GM18505 (cell line): ENCODE results near the gene KCNMA1.

ENCODE experiments used
- ATAC-seq: cut with Tn5 transposase; IDR thresholded peaks from one replicate; pipeline ENCODE4 v1.9.1; 2021; ENCODE audit not compliant: unreplicated experiment
- POLR2A ChIP-seq: IDR thresholded peaks from 4 replicates; pipeline ENCODE4 v1.6.1; 2011; ENCODE audit warnings: borderline replicate concordance; ENCODE audit not compliant: insufficient read depth, insufficient read length; ENCODE audit errors: extremely low read depth

The KCNMA1 gene

GRCh38 chr10:77571490-77571889, 66.1 kb downstream of the KCNMA1 start:
- no peak for ATAC-seq
- no peak for TF ChIP-seq POLR2A

DNA sequence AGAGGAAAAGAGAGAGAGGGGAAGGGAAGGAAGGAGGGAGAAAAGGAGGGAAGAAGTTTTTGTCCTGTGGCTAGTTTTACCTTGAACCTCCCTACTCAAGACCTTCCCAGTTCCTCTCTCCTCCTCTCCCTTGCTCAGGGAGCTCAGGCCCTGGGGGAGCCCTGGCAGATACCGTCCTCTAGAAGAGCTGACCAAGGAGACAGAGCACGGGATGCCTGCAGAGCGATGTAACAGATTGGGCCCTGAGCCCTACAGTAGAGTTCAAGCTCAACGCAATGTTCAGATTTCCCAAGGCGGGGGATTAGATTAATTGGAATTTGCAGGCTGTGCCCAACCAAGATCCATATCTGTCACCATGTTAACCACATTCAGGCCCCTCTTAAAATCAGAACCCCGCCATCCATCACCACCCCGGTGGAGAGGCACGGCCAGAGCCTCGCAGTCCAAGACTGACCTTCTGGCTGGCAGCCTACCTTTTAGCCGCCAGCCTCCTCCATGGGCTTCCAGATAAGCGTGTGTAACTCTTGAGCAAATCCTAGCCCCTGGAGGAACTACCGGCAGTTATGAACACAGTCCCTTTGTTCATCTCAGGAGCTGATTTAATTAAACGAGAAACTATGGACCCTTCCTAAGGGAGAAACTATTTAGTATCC, 70.6 kb downstream of the KCNMA1 start:
- no peak for ATAC-seq
- no peak for TF ChIP-seq POLR2A

DNA sequence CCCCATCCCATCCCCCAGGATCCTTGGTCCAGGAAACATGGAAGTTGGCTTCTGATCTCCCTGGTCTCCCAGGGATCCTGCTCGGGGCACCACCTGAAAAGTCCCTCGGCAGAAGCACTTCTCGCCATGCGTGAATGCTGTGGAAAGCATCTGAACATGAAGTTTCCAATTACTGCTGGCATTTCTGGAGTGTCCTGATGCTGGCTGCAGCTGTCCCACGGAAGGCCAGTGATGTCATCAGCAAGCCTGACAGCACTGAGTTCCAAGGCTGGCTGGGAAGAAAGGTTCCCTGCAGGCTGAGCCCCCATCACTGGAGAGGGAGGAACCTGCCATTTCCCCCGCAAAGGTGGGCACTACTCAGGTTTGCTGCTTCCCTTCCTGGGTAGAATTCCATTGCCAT, 71.4 kb downstream of the KCNMA1 start:
- no peak for TF ChIP-seq POLR2A
- ATAC-seq = no peak

DNA sequence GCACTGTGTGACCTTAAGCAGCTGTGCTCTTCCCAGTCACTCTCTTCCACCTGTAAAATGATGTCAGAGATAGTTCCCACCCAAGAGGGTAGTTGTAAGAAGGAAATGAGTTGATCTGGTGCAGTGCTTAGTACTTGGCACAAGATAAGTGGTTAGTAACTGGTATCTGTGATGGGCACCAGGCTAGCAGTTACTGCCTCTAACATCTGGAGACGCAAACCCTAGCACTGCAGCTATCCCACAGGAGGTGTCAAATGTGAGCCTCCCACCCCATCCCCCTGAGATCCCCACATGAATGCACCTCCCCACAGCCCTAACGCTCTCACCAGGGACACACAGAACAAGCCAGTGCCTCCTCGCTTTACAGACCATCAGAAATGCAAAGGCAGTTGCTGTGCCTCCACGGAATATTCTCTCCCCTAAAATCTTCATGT, 72.0 kb downstream of the KCNMA1 start:
- no peak for ATAC-seq
- no peak for TF ChIP-seq POLR2A

GRCh38 chr10:77564731-77565589, 72.6 kb downstream of the KCNMA1 start:
- ATAC-seq = no peak
- no peak for TF ChIP-seq POLR2A

- no peak for ATAC-seq
- no peak for TF ChIP-seq POLR2A
Observed at GRCh38 chr10:77563638-77564270, 73.9 kb downstream of the KCNMA1 start.

DNA sequence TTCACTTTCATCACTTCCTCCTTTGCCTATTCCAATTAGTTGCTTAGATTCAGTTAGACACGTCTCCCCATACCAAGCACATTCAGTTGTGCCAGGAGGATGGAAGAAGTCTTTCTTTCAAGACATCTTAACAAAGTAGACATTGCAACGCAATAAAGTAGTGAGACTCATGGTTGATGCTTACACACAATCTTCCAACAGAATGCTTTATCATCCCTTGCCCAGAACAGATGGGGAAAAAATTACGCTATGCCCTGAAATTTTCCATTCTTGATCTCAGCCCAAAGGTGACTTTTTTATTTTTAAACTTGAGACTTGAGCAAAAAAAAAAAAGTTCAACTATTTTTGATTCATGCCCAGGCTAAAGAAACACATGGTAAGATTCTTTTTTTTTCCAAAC, 74.9 kb downstream of the KCNMA1 start:
- no peak for ATAC-seq

GRCh38 chr10:77561991-77562390, 75.6 kb downstream of the KCNMA1 start:
- ATAC-seq = no peak
- TF ChIP-seq POLR2A = no peak

More for the DNA sequence above, 74.9 kb downstream of the KCNMA1 start:
- TF ChIP-seq POLR2A = no peak

- ATAC-seq = no peak
- no peak for TF ChIP-seq POLR2A
Observed at GRCh38 chr10:77560471-77560870, 77.1 kb downstream of the KCNMA1 start.

DNA sequence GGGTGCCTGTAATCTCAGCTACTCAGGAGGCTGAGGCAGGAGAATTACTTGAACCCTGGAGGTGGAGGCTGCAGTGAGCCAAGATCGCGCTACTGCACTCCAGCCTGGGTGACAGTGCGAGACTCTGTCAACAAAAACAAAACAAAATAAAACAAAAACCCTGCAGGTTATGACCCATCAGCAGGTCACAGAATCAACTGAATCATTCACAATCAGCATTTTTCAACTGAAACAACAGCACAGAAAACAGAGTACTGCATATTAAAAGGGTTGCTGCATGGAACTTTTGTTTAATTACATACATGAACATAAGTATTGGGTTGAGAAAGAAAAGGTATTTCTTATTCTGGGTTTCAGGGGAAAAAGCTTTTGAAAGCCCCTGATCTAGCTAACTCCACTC, 77.6 kb downstream of the KCNMA1 start:
- no peak for ATAC-seq

GRCh38 chr10:77556990-77557601, 80.5 kb downstream of the KCNMA1 start:
- no peak for TF ChIP-seq POLR2A
- no peak for ATAC-seq

More for the DNA sequence above, 77.6 kb downstream of the KCNMA1 start:
- TF ChIP-seq POLR2A = no peak

DNA sequence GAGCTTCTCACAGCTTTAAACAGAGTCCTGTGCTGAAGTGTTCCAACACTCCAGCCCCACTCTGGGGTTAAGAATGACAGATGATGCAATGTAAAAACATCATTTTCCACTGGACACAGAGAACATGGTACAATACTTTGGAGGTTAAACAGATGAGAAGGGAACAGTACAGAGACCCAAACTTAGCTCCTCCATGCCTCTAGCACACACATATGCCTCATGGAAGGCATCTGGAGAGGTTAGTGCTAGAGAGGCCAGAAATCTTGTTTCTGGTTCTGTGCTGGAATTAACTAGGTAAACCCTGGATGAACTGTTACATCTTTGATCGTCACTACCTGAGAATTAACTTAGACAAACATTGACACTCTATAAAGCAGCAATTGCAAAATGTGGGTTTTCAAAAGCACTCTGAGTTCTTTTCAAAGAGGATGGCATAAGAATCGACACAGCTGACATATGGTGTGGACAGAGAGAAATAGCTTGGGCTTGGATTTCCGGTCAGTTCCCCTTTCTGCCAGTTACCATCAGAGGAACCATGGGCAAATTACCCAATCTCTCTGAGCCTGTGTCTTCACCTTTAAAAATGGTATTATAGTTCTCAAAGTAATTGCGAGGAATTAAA, 81.9 kb downstream of the KCNMA1 start:
- ATAC-seq = no peak
- TF ChIP-seq POLR2A = no peak

GRCh38 chr10:77554996-77555397, 82.6 kb downstream of the KCNMA1 start:
- no peak for TF ChIP-seq POLR2A
- ATAC-seq = no peak
